ENCODE results near the gene ZDHHC12.

Gene ZDHHC12

DNA sequence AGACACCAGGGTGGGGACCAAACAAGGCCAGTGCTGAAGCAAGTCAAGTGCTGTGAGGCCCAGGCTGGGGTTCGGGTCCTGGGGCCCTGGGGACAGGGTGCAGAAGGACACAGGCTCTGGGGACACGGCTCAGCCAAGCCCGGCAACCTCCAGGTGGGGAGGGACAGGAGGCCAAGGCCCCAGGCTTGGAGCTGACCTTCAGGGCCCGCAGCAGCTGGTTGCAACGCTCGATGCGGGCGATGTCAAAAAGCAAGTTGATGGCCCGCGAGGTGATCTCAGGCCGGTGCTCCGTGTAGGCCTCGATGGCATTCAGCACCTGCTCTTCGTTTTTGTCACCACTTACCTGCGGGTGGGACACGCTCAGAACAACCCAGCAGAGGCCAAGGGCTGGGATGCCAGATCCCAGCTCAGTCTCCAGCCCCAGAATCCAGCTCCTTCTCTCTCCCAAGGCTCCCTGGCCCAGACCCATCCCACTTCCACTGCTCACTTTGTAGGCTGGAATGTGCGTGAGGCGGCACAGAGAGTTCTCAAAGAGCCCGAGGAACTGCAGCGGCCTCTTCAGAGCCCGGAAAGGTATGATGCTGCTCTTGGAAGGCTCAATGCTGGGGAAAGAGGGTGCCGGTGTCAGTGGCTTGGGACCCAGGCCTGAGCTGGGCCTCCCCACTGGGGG, 27.1 kb upstream of the ZDHHC12 start:
- no peaks in the 10 kb centered on the region for H3K9me3 Mint-ChIP-seq
- H3K4me3 Mint-ChIP-seq: no peak overlapping the region
- peaks cover 15% of the 10 kb centered on the region for H3K36me3 Mint-ChIP-seq (ENCODE audit: low read depth)
- H3K27ac Mint-ChIP-seq: no peak overlapping the region
- peaks cover 5% of the 10 kb centered on the region for H3K4me1 Mint-ChIP-seq
- TF ChIP-seq, protein P1, sequence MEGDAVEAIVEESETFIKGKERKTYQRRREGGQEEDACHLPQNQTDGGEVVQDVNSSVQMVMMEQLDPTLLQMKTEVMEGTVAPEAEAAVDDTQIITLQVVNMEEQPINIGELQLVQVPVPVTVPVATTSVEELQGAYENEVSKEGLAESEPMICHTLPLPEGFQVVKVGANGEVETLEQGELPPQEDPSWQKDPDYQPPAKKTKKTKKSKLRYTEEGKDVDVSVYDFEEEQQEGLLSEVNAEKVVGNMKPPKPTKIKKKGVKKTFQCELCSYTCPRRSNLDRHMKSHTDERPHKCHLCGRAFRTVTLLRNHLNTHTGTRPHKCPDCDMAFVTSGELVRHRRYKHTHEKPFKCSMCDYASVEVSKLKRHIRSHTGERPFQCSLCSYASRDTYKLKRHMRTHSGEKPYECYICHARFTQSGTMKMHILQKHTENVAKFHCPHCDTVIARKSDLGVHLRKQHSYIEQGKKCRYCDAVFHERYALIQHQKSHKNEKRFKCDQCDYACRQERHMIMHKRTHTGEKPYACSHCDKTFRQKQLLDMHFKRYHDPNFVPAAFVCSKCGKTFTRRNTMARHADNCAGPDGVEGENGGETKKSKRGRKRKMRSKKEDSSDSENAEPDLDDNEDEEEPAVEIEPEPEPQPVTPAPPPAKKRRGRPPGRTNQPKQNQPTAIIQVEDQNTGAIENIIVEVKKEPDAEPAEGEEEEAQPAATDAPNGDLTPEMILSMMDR (IDR thresholded peaks at IDR 0.05; ENCODE audit: unreplicated experiment in 3 of 3): no peak
- no peaks in the 10 kb centered on the region for H3K27me3 Mint-ChIP-seq (ENCODE audit: low read depth)

DNA sequence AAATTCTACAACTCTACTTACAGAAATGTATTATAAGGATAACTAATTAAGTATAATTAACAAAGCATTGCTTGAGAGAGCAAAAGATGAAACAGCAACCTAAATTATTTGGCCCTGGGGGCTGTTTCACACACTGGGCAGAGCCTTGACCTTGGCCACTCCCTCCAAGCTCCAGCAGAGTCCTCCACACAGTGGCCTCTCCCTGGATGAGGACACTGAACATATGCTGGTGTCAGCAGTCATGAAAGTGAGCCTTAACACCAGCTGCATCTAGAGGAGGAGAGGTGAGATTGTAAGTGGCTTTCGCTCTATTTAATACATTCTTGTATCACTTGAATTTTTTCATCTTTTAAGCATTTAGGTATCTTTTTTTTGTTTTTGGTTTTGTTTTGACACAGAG, 23.3 kb upstream of the ZDHHC12 start:
- H3K27ac Mint-ChIP-seq: peak overlapping the region; percentile 46 to 91 (median 66)
- no peaks in the 10 kb centered on the region for H3K9me3 Mint-ChIP-seq
- H3K4me3 Mint-ChIP-seq: no peak overlapping the region
- TF ChIP-seq, protein P1 (IDR thresholded peaks at IDR 0.05; ENCODE audit: unreplicated experiment in 3 of 3): no peak
- peaks cover 10% of the 10 kb centered on the region for H3K36me3 Mint-ChIP-seq (ENCODE audit: low read depth)
- peaks cover 5% of the 10 kb centered on the region for H3K4me1 Mint-ChIP-seq
- H3K27me3 Mint-ChIP-seq (ENCODE audit: low read depth): no peaks in the 10 kb centered on the region

DNA sequence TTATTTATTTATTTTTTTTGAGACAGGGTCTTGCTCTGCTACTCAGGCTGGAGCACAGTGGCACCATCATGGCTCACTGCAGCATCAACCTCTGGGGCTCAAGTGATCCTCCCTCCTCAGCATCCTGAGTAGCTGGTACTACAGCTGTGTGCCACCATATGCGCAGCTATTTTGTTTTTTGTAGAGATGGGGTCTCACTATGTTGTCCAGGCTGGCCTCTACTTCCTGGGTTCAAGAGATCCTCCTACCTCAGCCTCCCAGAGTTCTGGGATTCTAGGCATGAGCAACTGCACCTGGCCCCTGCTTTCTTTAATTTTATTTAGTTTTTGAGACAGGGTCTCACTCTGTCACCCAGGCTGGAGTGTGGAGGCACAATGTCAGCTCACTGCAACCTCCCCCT, 19.5 kb upstream of the ZDHHC12 start:
- H3K9me3 Mint-ChIP-seq: no peaks in the 10 kb centered on the region
- H3K27ac Mint-ChIP-seq: no peak overlapping the region
- H3K36me3 Mint-ChIP-seq (ENCODE audit: low read depth): peaks cover 21% of the 10 kb centered on the region
- H3K4me3 Mint-ChIP-seq: no peak overlapping the region
- TF ChIP-seq, protein P1 (IDR thresholded peaks at IDR 0.05; ENCODE audit: unreplicated experiment in 3 of 3): no peak
- H3K27me3 Mint-ChIP-seq (ENCODE audit: low read depth): no peaks in the 10 kb centered on the region
- peaks cover 5% of the 10 kb centered on the region for H3K4me1 Mint-ChIP-seq

DNA sequence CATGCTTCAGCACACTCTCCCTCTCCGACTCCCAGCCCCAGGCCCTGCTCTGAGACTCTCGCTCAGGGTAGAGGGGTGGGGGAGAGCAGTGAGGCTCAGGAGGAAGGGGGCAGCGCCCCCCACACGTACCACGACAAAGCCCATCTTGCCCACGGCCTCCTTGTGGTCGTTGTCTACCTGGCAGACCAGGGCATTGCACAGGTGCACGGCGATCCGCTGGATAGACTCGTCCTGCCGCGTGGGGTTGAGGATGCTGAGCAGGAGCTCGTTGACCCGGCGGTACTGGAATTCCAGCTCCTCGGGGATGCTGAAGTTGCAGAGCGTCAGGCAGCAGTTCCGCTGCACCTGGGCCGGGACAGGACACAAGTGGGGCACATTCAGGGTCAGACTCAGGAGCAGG, 18.5 kb upstream of the ZDHHC12 start:
- Mint-ChIP-seq H3K4me3 (no peak overlapping the region), H3K27me3 (ENCODE audit: low read depth) (no peaks in the 10 kb centered on the region), H3K36me3 (ENCODE audit: low read depth) (peaks cover 23% of the 10 kb centered on the region)

DNA sequence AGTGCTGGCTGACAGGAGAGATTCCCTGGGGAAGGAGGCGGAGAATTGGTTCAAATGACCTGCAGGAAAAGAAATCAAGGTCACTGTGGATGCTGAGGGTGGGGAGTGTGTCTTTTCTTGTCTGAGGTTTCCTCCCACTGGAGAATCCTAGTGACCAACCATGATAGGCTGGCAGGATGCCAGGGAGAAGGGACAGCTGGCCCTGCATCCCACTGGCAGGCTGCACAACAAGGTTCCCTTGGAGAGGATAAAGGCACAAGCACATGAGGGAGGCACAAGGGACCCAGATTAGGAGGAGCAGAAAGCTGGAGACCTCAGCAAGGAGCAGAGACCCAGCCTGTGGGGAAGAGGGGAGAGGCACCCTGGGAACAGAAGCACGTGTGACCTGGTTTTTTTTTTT, 11.4 kb upstream of the ZDHHC12 start:
- peak overlapping the region in 2 of 3 experiments; percentile 67 to 79 for H3K27ac Mint-ChIP-seq
- no peaks in the 10 kb centered on the region for H3K27me3 Mint-ChIP-seq (ENCODE audit: low read depth)
- no peaks in the 10 kb centered on the region for H3K9me3 Mint-ChIP-seq
- H3K4me3 Mint-ChIP-seq: no peak overlapping the region
- TF ChIP-seq, protein P1 (IDR thresholded peaks at IDR 0.05; ENCODE audit: unreplicated experiment in 3 of 3): no peak
- H3K36me3 Mint-ChIP-seq (ENCODE audit: low read depth): peaks cover 41% of the 10 kb centered on the region
- peaks cover 13% of the 10 kb centered on the region for H3K4me1 Mint-ChIP-seq

More for the DNA sequence above, 18.5 kb upstream of the ZDHHC12 start:
- Mint-ChIP-seq H3K4me1 (peaks cover 4% of the 10 kb centered on the region), H3K9me3 (no peaks in the 10 kb centered on the region), H3K27ac (no peak overlapping the region)
- TF ChIP-seq, protein P1 (IDR thresholded peaks at IDR 0.05; ENCODE audit: unreplicated experiment in 3 of 3): no peak

DNA sequence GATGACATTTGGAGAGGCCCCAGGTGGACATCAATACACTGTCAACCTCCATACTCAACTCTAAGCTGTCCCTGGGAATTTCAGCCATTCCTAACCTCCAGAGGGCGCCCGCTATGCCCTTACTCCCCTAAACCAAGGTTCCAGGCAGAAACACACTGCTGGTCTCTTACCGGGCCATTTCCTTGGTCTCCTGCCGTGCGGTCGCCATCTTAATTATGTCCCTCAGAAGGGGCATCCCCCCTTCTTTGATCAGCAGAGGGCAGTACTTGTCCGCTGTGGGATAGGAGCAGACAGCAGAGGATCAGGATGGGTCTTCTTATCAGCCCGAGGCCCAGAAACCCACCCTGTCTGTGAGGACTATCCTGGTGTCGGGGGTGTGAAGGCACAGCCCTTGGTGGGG, 9.3 kb upstream of the ZDHHC12 start:
- Mint-ChIP-seq H3K4me1 (peaks cover 13% of the 10 kb centered on the region), H3K27ac (peak overlapping the region; percentile 33 to 95 (median 83)), H3K9me3 (no peaks in the 10 kb centered on the region), H3K4me3 (peak overlapping the region in 1 of 3 experiments; percentile 48), H3K27me3 (ENCODE audit: low read depth) (no peaks in the 10 kb centered on the region), H3K36me3 (ENCODE audit: low read depth) (peaks cover 27% of the 10 kb centered on the region)
- TF ChIP-seq, protein P1 (IDR thresholded peaks at IDR 0.05; ENCODE audit: unreplicated experiment in 3 of 3): peak; percentile 67 to 68 (median 68)
